SK-N-SH treated with all-trans-retinoic acid at 6 μM for 48 hours (cell line): Measurements from ENCODE around the gene PORCN.
A peak's percentile ranks its signal among the peaks of the same experiment; 100 is the strongest.

Experiments used
- ATAC-seq: fragments of 200-7000 bp; cut with Tn5 transposase; 3 replicates; pipeline ENCODE4 v1.9.1; 2020; ENCODE audit warnings: mild to moderate bottlenecking, moderate library complexity
- ARNTL ChIP-seq: fragments of 450-650 bp; formaldehyde crosslinking; IDR thresholded peaks from 2 replicates; pipeline ENCODE4 v1.5.0; 2020; ENCODE audit warnings: low read depth, mild to moderate bottlenecking, moderate library complexity, borderline replicate concordance
- BACH2 ChIP-seq: fragments of 250-450 bp; sonication (Bioruptor Pico); IDR thresholded peaks from 2 replicates; pipeline ENCODE4 v1.9.0; 2021; ENCODE audit warnings: mild to moderate bottlenecking, borderline replicate concordance
- CREB5 ChIP-seq: fragments of 250-450 bp; sonication (Bioruptor Pico); IDR thresholded peaks from 2 replicates; pipeline ENCODE4 v1.5.1; 2020; ENCODE audit warnings: low read depth, mild to moderate bottlenecking, moderate library complexity
- CSDC2 ChIP-seq: fragments of 250-450 bp; sonication (Bioruptor Pico); IDR thresholded peaks from 2 replicates; pipeline ENCODE4 v1.5.0; 2020; ENCODE audit warnings: mild to moderate bottlenecking, moderate library complexity
- CSRNP3 ChIP-seq: fragments of 250-450 bp; sonication (Bioruptor Pico); IDR thresholded peaks from 2 replicates; pipeline ENCODE4 v1.5.1; 2021; ENCODE audit warnings: mild to moderate bottlenecking, moderate library complexity
- ESRRG ChIP-seq: fragments of 250-450 bp; sonication (Bioruptor Pico); IDR thresholded peaks from 2 replicates; pipeline ENCODE4 v1.6.1; 2021; ENCODE audit warnings: mild to moderate bottlenecking
- GLIS3 ChIP-seq: fragments of 250-450 bp; sonication (Bioruptor Pico); IDR thresholded peaks from 2 replicates; pipeline ENCODE4 v1.5.0; 2020; ENCODE audit warnings: mild to moderate bottlenecking, moderate library complexity
- ISL1 ChIP-seq: fragments of 250-450 bp; sonication (Bioruptor Pico); IDR thresholded peaks from 2 replicates; pipeline ENCODE4 v2.1.2; 2022; ENCODE audit warnings: mild to moderate bottlenecking, moderate library complexity
- PATZ1 ChIP-seq: fragments of 250-450 bp; sonication (Bioruptor Pico); IDR thresholded peaks from 2 replicates; pipeline ENCODE4 v1.8.0; 2020; ENCODE audit warnings: mild to moderate bottlenecking, moderate library complexity, borderline replicate concordance
- POU6F1 ChIP-seq: fragments of 250-450 bp; sonication (Bioruptor Pico); IDR thresholded peaks from 2 replicates; pipeline ENCODE4 v1.8.0; 2021; ENCODE audit warnings: low read depth, mild to moderate bottlenecking, moderate library complexity, borderline replicate concordance
- PPARA ChIP-seq: fragments of 250-450 bp; sonication (Bioruptor Pico); IDR thresholded peaks from 2 replicates; pipeline ENCODE4 v1.5.0; 2020; ENCODE audit warnings: mild to moderate bottlenecking, borderline replicate concordance
- RARB ChIP-seq: fragments of 250-450 bp; sonication (Bioruptor Pico); IDR thresholded peaks from 2 replicates; pipeline ENCODE4 v1.8.0; 2021; ENCODE audit warnings: mild to moderate bottlenecking, moderate library complexity
- SNAI2 ChIP-seq: fragments of 250-450 bp; sonication (Bioruptor Pico); IDR thresholded peaks from 2 replicates; pipeline ENCODE4 v1.5.0; 2020; ENCODE audit warnings: mild to moderate bottlenecking, moderate library complexity
- TCF4 ChIP-seq: fragments of 250-450 bp; sonication (Bioruptor Pico); IDR thresholded peaks from 2 replicates; pipeline ENCODE4 v1.8.0; 2021; ENCODE audit warnings: mild to moderate bottlenecking, moderate library complexity, borderline replicate concordance
- TOX ChIP-seq: fragments of 250-450 bp; sonication (Bioruptor Pico); IDR thresholded peaks from 2 replicates; pipeline ENCODE4 v1.8.0; 2021; ENCODE audit warnings: mild to moderate bottlenecking, moderate library complexity, borderline replicate concordance
- ZFP3 ChIP-seq: fragments of 250-450 bp; sonication (Bioruptor Pico); IDR thresholded peaks from 2 replicates; pipeline ENCODE4 v1.5.0; 2020; ENCODE audit warnings: mild to moderate bottlenecking, moderate library complexity
- ZNF565 ChIP-seq: fragments of 450-650 bp; formaldehyde crosslinking; conservative IDR thresholded peaks from 2 replicates; pipeline ENCODE4 v1.5.0; 2020; ENCODE audit warnings: low read depth, mild to moderate bottlenecking, moderate library complexity
- ZNF70 ChIP-seq: fragments of 450-650 bp; formaldehyde crosslinking; IDR thresholded peaks from 2 replicates; pipeline ENCODE4 v1.5.0; 2020; ENCODE audit warnings: mild to moderate bottlenecking, moderate library complexity
- ZNF8 ChIP-seq: fragments of 450-650 bp; formaldehyde crosslinking; IDR thresholded peaks from 2 replicates; pipeline ENCODE4 v1.5.0; 2020; ENCODE audit warnings: mild to moderate bottlenecking, moderate library complexity

The PORCN gene

GRCh38 chrX:48520455-48520854 is 11.7 kb downstream of the PORCN start:
- no peak for ATAC-seq

GRCh38 chrX:48520976-48521352 is 12.2 kb downstream of the PORCN start:
- no peak for ATAC-seq
- TF ChIP-seq CSDC2: no peak
- no peak for TF ChIP-seq ISL1 (CRISPR knock-in tag)
- TF ChIP-seq ZFP3 (CRISPR knock-in tag): no peak
- TF ChIP-seq POU6F1 (CRISPR knock-in tag): no peak
- no peak for TF ChIP-seq SNAI2 (CRISPR knock-in tag)
- no peak for TF ChIP-seq ESRRG
- TF ChIP-seq ZNF8 (CRISPR knock-in tag): no peak
- TF ChIP-seq GLIS3 (CRISPR knock-in tag): no peak
- TF ChIP-seq ARNTL (CRISPR knock-in tag): no peak
- no peak for TF ChIP-seq RARB (CRISPR knock-in tag)
- no peak for TF ChIP-seq PPARA (CRISPR knock-in tag)
- TF ChIP-seq, all 23 proteins: peak for 0

More at GRCh38 chrX:48520455-48520854, 11.7 kb downstream of the PORCN start:
- TF ChIP-seq TOX (CRISPR knock-in tag) (no peak), ZNF8 (CRISPR knock-in tag) (no peak), CSDC2 (no peak), ZNF565 (CRISPR knock-in tag) (no peak), ZNF70 (no peak), RARB (CRISPR knock-in tag) (no peak), TCF4 (CRISPR knock-in tag) (no peak), PPARA (CRISPR knock-in tag) (no peak), POU6F1 (CRISPR knock-in tag) (no peak), ARNTL (CRISPR knock-in tag) (no peak), BACH2 (CRISPR knock-in tag) (no peak), PATZ1 (no peak)

- TF ChIP-seq PPARA (CRISPR knock-in tag): no peak
- TF ChIP-seq POU6F1 (CRISPR knock-in tag): no peak
- no peak for TF ChIP-seq BACH2 (CRISPR knock-in tag)
- no peak for TF ChIP-seq CREB5
- TF ChIP-seq ESRRG: no peak
- TF ChIP-seq ZFP3 (CRISPR knock-in tag): no peak
- TF ChIP-seq CSRNP3: no peak
- TF ChIP-seq TCF4 (CRISPR knock-in tag): no peak
- TF ChIP-seq CSDC2: no peak
- TF ChIP-seq TOX (CRISPR knock-in tag): no peak
- peak; percentile 99 for ATAC-seq
Observed at GRCh38 chrX:48521353-48522243, 12.8 kb downstream of the PORCN start, which contains the start of gene EBP. EBP (plus strand) TSS chrX:48521808; CDS start chrX:48523772, 1,964 bp downstream.
